CD4-positive, alpha-beta T cell treated with Interleukin-10 for 1 hour (primary cell): ENCODE data around the gene R3HDM2.

ENCODE experiments used
- DNase-seq: peaks from one replicate; pipeline ENCODE4 v3.0.0-alpha.2; 2020

The R3HDM2 gene

DNA sequence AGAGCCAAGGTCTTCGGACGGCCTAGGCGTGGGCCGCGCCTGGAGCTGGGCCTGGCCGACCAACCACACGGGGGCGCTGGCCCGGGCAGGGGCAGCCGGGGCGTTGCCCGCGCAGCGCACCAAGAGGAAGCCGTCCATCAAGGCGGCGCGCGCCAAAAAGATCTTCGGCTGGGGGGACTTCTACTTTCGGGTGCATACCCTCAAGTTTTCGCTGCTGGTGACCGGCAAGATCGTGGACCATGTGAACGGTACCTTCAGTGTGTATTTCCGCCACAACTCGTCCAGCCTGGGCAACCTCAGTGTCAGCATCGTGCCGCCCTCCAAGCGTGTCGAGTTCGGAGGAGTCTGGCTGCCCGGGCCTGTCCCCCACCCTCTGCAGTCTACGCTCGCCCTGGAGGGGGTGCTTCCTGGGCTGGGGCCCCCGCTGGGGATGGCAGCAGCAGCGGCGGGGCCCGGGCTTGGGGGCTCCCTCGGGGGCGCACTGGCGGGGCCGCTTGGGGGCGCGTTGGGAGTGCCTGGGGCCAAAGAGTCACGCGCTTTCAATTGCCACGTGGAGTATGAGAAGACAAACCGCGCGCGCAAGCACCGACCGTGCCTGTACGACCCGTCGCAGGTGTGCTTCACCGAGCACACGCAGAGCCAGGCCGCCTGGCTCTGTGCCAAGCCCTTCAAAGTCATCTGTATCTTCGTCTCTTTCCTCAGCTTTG, 205.7 kb downstream of the R3HDM2 start:
- peak; percentile 61 for DNase-seq

DNA sequence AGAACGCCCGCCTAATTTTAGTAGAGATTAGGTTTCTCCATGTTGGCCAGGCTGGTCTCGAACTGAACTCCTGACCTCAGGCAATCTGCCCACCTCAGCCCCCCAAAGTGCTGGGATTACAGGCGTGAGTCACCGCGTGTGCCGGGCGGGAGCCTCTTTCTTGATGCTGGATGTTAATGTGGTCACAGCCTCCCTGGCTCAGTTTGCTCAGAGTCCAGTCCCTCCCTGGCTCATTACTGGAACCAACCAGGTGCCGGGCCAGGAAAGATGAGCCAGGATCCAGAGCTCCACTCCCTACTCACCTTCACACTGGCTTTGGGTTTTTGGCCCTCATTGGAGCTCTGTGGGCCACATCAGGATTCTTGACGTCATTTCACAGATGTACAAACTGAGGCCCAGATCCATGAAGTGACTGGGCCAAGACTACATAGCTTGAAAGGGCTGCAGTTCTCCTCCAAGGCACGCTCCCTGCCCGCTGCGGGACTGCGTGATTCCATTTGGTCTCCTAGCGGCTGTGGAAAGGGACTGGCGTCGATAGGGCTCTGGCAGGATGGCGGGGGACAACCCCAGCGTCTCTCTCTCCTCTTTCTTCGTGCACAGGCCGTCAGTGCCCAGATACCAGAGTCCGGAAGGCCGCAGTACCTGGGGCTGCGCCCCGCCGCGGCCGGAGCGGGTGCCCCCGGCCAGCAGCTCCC, 206.4 kb downstream of the R3HDM2 start:
- no peak for DNase-seq

DNA sequence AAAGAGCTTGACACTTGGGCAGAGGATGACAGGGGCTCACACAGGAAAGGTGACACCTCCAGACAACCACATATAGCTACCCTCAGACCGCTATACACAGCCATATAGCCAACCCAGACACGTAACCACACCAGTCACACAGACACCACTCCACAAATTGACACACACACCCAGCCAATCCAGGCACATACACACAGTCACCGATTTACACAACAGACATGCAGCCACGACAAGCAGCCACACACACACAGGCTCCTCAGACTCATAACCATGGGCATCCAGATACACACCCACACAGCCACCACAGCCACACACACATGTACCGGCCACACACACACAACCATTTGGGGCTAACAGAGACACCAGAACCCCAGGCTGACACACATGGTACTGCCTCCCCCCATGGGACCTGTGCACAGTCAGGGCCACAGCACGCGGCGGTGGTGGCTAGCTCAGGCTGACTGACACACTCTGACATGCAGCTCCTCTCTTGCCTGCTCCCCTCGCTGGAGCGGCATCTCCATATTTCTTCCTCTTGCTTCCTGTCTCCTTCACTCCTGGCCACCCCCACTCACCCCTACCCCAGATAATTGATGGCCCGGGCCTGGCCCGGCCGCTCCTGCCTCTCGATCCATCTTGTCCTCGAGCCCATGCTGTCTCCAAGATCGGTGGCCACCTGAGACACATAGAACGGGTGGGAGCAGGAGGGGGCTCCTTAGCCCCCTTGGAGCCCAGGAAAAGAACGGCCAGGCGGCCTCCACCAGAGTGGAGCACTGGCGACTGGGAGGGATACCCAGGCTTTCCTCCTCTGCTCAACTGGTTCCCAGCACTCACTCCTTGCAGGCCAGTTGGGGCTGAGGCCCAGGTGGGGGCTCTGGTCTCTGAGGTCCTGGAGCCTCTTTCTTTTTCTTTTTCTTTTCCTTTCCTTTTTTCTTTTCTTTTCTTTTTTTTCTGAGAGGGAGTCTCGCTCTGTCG, 207.4 kb downstream of the R3HDM2 start:
- peak; percentile 66 for DNase-seq

DNA sequence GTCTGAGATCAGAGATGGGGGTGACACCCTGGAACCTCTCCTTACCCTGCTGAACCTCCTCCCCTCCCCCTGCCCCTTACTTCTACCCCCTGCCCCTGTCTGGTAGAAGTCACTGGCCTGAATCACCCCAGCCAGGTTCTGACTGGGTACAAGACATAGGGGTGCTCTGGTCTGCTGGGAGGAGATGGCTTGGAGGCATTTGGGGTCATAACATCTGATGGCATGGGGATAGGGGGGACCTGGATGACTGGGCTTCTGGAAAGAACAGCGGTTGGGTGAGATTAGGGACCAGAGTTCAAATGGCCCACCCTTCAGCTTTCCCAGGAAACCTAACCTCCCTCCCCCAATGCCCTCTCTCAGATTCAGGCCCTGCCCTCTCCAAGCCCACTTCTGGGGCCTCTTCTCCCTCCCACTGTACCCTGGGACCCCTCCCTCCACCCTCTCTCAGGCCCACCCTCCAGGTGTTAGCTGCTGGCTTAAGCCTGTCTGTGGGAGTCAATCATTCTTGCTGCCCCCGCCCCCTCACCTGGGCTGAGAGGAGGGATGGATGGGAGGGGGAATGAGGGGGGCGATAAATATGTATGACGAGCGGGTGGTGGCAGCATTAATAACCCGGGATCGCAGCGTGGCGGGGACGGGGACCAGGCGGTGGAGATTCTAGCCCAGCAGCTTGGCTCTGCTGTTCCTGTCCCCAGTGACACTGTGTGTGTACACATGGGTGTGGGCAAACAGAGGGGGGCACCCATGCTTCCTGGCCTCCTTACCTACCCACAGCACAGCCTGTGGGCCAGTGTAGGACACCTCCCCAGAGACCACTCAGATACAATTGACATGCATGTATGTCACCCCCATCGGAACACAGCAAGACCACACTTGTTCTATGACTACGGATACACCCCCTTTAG, 208.3 kb downstream of the R3HDM2 start:
- DNase-seq: no peak

DNA sequence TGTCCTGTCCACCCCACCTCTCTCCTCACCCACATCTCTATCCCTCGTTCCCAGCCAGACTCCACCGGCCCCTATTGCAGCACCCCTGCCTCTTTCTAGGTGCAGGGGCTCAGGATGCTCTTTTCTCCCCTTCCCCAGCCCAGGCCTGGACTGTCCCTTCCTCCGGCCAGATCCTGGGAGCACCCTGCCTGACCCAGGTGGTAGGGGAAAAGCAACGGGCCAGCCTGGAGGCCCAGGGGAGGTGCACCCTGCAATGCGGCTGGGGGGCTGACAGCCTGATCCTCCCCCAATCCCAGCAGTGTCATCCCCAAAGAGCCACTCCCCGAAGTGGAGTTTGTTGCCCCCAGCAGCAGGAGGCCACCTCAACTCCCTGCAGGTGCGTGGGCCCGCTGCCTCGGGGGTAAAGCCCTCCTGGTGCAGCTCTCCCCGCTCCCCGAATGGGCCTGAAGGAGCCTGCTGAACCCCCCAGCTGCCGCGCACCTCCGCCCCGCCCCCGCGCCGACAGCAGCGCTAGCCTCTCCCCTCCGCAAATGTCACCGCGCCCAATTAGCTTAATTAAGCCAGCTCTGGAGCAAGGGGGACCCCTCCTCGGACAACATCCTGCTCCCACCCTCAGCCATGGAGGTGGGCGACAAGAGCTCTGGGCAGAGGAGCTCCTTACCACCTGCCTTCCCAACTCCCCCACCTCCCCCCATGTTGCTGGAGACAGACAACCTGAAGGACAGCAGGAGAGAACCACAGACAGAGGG, 209.5 kb downstream of the R3HDM2 start:
- no peak for DNase-seq

DNA sequence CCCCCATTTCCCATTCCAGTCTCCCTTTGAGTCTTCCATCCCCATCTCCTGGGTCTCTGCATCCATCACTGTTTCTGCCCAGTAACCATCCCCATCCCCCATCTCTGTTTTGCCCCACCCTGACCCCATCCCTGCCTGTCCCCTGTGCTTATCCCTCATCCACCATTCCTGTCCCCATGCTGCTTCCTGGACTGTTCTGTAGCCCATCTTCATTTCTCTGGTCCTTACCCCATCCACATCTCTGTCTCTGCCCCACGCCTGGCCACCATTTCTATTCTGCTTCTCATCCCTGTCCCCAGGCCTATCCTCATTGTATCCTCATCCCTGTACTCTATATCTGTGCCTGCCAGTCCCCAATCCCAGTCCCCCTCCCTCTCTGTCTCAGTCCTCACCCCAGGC, 210.1 kb downstream of the R3HDM2 start:
- no peak for DNase-seq

DNA sequence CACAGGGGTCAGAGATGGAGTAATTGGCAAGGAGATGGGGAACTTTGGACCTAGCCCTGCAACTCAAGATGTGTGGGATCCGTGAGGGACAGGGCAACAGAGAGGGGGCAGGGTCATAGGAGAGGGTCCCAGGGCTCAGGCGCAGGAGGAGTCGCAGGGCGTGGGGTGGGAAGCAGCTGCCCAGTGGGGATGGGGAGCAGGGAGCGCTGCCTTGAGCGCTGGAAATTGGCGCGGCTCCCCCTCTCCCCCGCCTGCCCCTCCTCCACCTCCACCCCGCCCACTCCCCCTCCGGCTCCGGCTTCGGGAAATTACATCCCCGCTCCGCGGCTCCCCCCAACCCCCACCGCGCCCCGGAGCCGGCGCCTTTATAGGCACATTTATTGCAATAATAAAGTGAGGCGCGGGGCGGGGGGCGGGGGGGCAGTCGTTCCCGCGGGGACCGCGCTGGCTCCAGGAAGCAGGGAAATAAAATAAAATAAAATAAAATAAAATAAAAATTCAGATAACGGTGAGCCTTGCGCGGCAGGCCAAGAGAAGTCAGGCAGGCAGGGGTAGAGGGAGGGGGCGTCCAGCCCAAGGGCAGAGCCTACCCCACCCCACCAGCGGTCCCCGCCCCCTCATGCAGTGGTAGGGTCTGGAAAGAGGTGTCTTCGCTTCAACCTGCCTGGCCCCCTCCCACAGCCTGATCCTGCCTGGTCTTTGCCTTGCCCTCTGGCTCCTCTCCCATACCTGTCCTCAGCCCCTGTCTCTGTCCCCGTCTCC, 210.7 kb downstream of the R3HDM2 start:
- DNase-seq: no peak

DNA sequence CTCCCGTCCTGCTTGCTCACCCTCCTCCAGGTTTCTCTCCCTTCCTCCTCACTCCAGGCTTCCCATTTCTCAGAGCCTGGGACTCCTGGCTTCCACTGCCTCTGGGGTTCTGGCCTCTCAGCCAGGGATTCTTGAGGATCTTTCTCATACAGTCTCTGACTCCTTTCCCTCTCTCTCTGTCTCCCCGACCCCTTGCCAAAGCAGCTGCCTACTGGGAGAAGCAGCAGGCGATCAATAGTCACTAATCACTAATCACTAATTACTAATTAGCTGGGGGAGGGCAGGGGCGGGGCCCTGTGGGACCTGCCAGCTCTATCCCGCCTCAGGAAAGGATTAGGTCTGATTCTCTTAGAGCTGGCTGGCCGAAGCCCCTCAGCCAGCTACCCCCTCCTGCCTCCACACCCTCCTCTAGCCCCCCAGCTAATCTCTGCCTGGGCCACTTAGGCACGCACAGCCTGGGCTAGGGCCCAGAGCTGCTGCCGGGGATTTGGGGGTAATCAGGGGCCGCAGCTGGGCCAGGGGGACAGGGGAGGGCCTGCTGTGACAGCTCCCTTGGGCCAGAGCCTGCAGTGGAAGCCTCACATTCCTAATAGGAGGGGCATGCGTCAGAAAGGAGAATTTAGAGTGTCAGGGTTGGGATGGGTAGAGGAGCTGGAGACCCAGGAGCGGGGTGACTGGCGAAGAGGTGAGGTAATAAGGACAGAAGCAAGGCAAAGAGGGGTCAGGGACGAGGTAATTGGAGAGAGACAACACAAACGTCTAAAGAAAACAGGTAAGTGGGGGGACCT, 211.4 kb downstream of the R3HDM2 start:
- DNase-seq: no peak

DNA sequence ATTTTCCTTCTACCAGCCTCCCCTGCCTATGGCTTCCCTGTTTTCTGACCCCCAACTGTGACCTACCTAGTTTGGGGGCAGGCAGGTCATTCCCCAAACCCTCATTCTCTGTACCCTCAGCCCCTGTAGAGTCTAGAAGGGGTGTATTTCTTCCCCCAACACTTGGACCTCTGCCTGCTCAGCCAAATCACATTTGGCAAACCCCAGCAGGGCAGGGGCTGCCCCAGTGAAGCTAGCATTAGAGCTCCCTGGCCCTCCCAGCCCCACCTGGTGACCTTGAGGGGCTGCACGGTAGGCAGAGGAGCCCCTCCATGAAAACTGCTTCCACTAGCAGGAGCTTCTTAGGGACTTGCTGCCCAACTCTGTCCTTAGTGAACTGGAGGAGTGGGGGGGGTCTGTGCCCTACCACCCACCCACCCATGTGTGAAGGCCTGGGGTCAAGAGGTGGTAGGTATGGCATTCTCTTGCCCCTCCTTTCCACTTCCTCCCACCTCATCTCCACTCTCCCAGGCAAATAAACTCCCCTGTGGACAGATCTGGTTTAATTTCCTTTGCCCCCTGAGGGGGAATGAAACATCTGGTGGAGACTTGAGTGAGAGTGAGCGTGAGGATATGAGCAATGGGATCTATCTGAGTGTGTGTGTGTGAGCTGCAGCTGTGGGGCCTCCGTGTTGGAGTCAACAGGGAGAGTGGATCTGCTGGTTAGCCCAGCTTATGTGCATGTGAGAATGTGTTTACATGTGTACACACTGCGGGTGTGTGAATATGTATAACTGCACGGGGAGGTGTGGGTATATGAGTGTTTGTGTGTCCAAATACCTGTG, 212.6 kb downstream of the R3HDM2 start:
- DNase-seq: no peak

DNA sequence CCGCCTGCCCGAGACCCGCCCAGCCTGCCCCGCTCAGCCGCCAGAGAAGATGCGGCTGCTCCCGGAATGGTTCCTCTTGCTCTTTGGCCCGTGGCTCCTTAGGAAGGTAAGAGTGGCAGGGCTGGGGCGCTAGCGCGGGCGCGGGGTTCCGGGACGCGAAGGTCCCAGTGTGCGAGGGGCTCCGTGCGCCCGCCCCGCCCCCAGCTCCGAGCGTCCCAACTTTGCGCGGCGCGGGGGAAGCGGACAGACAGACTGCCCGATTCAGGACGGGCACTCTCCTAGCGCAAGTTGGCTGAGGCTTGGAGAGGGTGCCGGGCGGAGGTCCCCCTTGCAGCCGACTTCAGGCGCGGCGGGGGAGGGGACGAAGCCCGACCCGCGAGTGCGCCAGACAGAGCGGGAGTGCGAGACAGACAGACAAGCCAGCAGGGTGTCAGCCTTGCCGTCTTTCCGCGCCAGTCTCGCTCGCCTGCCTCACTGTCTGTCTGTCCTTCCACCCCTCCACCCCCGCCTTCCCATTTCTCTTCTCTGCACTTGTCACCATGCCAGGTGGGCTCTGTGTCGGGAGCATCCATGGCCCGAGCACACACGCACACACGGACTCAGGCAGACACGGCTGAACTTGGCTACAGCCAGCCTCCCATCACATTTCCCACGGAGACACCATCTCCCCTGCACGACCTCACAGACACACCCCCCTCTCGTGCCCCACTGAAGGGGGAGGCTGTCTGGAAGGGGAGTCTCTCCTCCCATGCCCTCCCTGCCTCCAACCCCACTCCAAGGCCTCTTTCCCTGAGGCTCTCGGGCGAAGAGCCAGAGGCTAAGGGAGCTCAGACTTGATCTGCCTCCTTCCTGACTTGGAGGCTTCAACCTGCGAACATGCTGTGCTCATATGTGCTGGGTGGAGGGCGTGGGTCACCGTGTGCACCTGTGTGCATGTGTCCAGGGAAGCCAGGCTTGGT, 213.6 kb downstream of the R3HDM2 start:
- DNase-seq: peak; percentile 51

DNA sequence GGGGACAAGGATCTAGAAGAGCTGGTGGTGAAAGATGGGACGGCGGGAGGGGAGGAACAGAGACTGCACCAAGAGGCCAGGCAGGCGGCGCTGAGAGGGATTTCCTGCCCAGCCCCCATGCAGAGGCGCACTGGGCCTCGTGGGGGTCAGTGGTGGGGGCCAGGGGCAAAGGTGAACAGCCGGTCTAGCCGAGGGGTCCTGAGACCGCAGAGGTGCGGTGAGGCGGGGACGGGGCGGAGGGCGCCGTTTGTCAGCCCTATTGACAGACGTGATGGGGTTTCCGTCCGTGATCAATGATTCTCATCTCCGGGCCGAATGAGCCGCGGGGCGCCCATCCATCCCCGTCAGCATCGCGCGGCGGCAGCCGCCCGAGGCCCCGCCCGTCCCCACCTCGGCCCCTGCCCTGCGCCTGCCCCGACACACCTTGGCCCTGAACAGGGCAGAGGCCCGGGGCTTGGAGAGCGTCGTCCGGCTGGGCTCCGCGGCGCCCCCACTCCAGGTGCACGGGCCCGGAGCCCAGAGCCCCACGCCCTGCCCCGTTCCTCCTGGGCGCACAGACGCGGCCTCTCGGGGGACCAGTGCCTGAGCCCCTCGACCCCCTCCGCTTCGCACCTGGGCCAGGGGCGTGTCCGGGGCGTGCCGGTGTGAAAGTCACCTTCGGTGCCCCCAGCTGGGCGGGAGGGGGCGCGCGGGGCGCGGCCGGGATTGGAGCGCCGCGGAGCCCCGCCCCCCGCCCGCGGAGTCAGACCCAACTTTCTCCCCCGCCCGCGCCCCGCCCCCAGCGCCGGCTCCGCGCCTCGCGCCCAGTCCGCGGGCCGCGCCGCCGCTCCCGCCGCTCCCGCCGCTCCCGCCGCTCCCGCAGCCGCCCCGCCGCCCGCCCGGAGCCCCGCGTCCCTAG, 214.6 kb downstream of the R3HDM2 start, which contains the start of gene NXPH4:
NXPH4 (plus strand) TSS at position 781 of the 898 bp plus-strand sequence. CDS start 176 bp downstream, outside the sequence.
- DNase-seq: peak; percentile 66

DNA sequence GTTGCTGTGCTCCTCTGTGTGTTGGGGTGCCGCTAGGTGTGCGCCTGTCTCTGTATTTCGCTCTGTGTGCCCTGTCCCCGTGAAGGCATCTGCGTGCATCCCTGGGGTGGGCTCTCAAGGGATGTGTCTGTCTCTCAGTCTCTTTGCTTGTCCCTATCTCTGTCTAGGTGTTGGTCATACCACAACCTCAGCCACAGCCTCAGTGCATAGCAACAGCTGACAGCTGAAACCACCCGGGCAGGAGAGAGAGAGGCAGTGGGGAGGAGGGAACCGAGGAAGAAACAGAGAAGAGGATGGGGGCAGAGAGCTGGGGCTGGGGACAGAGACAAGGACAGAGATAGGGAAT, 215.2 kb downstream of the R3HDM2 start:
- peak; percentile 59 for DNase-seq

DNA sequence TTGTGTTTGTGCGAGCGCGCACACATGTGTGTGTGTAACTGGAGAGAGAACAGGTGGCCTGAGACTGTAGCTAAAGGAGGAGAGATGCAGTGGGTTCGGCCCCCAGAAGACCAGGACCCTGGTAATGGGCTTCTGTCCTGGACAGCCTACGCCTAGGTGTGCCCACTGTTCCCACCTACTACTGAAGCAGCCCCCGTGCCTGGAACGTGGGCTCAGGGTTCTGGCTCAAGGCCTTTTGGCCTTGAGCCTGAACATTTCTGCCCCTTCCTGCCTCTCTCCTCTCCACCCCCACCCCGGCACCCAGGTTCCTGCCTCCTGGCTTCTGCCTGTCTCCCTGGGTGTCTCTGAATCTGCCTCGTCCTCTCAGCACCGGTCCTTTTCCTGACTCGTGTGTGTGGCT, 215.8 kb downstream of the R3HDM2 start:
- no peak for DNase-seq

DNA sequence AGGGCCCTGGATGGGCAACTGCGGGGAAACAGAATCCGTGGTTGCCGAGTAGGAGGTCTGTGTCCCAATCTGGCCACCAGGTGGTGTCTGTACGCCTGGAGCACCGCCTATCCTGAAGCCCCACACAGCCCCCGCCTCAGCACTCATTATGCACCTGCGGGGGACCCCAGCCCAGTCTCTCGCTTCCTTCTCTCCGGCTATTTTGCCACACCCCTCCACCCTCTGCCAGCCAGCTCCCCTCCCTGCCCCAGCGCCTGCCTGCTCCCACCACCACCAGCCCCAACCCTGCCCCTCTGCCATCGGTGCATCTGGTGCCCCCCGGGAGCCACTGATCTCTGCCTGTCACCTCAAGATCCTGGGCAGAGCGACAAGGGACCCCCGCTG, 216.5 kb downstream of the R3HDM2 start:
- DNase-seq: peak; percentile 76

DNA sequence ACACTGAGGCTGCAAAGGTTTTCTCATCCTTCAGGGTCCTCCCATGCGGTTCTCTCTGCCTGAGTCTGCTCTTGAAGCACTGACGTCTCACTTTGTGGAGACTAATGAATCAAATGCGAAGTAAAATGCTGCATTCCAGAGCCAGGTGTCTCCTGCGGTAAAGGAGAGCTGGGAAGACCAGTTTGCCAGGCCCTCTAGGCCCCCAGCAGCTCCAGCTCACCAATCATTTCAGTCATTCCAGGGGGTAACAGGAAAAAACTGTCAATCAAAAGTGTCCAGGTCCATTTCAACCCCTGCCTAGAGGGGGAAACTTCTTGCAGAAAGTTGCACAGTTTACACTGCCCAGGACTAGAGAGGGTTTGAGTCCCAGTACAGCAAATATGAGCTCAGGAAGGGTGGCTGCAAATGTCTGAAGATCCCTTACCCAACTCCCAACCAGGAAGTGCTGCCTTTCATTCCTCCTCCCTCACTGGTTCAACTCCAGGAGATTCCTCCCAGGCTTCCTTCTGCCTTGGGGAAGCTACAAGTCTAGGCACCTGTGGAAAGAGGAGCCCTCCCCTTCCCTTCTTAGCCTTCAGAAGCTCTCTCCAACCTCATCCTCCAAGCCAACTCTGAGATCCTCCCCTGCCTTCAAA, 217.0 kb downstream of the R3HDM2 start:
- DNase-seq: no peak

DNA sequence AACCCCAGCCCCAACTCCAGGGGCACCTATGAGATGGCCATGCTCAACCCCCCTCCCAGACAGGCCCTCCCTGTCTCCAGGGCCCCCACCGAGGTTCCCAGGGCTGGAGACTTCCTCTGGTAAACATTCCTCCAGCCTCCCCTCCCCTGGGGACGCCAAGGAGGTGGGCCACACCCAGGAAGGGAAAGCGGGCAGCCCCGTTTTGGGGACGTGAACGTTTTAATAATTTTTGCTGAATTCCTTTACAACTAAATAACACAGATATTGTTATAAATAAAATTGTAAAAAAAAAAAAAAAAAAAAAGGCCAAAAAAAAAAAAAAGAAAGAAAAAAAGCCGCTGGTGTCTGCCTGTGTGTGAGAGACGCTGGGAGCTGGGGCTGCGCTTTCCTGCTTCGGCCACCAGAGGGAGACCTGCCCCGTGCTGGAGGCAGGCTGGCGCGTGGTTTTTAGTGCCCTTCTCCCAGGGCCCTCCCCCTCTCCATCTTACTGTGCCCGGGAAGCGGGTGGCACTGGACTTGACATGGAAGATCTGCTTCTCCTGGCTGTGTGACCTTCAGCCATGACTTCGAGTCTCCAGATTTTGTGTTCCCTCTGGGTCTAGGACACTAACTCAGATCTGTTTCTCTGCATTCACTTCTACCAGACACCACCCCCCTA, 217.7 kb downstream of the R3HDM2 start:
- peak; percentile 88 for DNase-seq
